Activated T-cell treated with anti-CD3 and anti-CD28 coated beads for 4 hours (primary cell): ENCODE data around the gene SDK2.

Experiments used
- DNase-seq: peaks from one replicate; pipeline ENCODE4 v3.0.0-alpha.2; 2020

Gene SDK2

GRCh38 chr17:73551144-73551543, 93.1 kb downstream of the SDK2 start:
- no peak for DNase-seq

DNA sequence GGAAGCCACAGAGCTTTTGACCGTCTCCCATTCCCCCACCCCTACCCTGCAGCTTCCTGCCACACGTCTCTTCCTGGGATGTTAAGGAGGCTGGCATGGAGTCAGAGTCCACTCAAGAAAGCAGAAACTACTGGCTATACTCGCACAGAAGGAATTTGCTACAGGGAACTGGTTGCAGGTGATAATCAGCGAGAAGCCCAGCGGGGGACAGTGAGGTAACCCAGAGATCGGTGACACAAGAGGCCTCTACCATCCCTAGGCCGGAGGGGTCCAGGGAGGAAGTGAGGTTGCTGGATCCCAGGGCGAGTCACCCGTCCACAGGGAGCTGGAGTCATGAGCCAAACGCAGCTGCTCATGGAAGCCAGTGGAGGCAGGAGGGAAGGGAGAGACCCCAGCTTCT, 93.7 kb downstream of the SDK2 start:
- DNase-seq, result no peak

GRCh38 chr17:73549841-73550430, 94.3 kb downstream of the SDK2 start:
- no peak for DNase-seq

DNA sequence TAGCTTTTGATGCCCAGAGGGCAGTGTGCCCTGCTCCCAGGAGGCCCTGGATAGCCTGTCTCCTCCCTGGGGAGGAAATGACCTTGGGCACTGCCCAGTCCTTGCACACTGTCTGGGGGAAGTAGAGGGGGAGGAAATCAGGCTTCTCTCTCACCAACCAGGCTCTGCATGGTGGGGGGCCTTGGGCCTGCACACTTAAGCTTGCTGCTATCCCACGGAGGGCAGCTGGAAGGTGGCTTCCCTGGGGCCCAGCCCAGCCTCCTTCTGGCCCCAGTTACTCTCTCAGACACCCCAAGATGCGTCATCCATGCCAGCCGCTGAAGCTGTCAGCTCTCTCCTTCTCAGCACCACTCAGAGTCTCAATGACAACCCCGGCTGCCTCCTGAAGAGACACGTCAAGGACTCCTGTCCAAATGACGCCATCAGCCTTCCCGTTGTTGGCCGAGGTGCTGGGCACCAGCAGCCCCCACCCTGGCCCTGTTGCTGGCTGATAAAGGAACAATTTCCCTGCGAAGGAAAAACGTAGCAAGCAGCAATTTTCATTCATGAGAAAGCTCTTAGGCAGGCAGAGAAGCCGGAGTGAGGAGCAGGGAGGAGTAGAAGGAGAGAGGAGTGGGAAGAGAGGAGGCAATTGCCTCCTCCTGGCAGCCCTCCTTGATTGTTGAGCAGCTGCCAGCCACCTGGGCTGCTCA, 95.5 kb downstream of the SDK2 start:
- DNase-seq, result no peak

DNA sequence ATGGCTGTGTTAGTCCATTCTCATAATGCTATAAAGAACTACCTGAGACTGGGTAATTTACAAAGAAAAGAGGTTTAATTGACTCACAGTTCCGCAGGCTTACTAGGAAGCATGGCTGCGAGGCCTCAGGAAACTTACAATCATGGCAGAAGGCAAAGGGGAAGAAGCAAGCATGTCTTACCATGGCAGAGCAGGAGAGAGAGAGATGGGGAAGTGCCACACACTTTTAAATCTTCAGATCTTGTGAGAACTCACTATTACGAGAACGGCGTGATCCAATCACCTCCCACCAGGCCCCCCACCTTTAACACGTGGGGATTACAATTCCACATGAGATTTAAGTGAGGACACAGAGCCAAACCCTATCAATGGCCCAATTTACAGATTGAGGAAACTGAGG, 96.5 kb downstream of the SDK2 start:
- no peak for DNase-seq

- DNase-seq, result no peak
These were observed 97.3 kb downstream of the SDK2 start for GRCh38 chr17:73546770-73547536.

GRCh38 chr17:73546114-73546513, 98.1 kb downstream of the SDK2 start:
- no peak for DNase-seq

DNA sequence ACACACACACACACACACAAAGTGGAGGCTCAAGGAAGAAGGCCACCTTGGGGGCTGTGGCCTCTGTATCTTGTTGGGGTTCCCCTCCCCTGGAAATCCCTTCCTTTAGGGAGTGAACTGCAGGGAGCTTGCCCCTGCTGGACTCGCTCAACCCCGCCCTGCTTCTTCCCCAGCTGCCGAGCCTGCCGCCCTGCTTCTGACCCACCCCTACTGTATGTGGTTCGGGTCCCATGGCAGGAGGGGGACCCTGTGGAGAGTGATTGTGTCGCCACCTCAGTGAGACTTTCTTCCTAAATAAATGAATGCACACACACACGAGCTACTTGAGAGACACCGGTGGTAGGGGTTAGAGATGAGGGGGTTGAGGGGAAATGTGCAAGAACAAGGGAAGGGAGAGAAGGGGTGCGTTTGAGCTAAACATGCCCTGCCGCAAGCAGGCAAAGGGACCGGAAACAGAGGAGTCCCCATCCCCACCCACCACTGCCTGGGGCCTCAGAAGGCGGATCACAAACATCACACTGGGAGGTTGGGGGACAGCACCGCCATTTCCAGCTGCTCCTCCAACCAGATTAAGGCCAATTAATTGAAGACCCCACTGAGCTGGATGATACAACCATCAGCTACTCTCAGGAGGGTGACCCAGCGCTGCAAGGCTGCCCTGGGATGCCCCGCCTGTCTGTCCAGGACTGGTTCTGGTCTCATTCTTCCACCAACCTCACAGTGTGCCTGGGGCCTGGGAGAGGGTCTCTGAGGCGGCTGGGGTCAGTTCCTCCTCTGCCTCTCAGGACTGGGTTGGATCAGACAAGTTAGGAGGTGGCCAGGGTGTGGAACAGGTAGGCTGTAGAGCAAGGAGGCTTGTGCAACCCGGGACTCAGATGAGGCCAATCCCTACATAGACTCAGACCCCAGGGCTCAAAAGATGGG, 98.9 kb downstream of the SDK2 start:
- no peak for DNase-seq

- DNase-seq, result no peak
These were observed 99.9 kb downstream of the SDK2 start for GRCh38 chr17:73544333-73544732.

DNA sequence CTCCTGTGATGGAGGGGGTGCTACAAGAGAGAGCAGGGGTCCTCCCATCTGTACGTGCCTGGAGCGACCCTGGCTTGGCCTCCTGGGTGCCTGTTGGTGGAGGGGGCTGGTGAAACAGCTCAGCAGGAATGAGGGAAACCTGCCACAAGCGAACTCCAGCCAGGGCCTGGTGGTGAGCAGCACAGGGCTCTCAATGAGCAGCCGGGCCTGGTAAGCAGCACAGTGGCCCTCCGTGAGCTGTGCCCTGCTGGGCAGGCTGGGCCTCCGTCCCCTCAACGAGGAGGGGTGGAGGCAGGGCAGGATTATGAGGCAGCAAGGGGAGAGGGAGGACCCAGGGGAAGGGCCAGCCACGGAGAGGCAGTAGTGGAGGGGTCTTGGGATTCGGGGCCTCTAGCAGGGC, 101.9 kb downstream of the SDK2 start:
- no peak for DNase-seq

- no peak for DNase-seq
These were observed 102.7 kb downstream of the SDK2 start for GRCh38 chr17:73541561-73541981.

DNA sequence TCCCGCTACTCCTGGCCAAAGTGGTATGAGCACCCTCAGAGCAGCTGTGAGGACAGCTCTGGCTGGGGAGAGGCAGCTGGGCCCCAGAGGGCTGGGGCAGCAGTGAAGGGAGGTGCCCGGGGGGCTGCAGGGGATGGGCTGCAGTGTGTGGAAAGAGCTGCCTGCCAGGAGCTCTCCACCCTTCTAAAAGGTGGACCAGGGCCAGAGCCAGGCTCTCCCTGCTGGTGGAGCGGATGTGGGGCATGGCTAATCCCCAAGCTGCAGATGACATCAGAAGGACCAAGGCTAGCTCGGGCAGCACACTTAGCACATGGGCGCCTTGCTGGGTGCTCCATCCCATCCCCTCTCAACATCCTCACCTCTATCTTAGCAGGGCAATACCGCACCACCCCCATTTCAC, 103.1 kb downstream of the SDK2 start:
- no peak for DNase-seq

DNA sequence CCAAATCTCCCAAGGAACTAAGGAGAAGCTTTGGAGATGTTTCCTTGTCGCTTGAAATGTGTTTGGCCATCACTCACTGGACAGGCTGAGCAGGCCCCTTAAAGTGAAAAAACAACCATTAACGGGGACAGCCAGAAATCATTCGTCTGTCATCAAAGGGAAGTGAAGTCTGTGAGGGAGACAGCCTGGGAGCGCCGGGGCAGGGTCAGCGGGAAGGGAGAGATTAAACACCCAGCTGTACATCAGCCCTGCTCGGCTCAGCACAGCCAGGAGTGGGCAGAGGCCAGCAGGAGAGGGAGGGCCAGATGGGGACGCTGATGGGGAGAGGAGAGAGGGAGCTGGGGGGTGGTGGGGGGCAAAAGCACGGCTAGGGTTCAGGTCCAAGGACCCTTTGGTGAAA, 105.1 kb downstream of the SDK2 start:
- no peak for DNase-seq

DNA sequence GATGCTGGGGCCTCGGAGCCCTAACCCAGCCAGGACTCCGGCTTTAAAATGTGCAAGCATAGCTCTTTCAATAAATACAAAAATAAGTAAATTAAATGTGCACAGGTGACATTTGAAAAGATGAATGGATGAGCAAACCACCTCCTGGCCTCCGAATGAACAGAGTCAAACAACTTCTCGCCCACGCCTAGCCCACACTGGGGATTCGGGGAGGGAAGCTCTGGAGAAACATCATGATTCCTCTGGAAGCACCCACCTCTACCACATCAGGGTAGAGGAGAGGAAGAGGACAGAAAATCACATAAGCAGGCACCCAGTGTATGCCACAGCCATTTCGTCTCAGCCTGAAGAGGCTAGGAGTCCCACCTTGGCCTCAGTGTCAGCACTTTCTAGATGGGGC, 105.8 kb downstream of the SDK2 start:
- DNase-seq, result no peak

GRCh38 chr17:73536700-73537605, 107.3 kb downstream of the SDK2 start:
- DNase-seq, result no peak

- DNase-seq, result no peak
These were observed 108.5 kb downstream of the SDK2 start for GRCh38 chr17:73535746-73536145.

GRCh38 chr17:73534209-73534909, 109.9 kb downstream of the SDK2 start:
- DNase-seq, result no peak

- no peak for DNase-seq
These were observed 110.5 kb downstream of the SDK2 start for GRCh38 chr17:73533781-73534180.

GRCh38 chr17:73533127-73533526, 111.1 kb downstream of the SDK2 start:
- DNase-seq, result no peak

- DNase-seq, result no peak
These were observed 111.8 kb downstream of the SDK2 start for GRCh38 chr17:73532421-73532901.

DNA sequence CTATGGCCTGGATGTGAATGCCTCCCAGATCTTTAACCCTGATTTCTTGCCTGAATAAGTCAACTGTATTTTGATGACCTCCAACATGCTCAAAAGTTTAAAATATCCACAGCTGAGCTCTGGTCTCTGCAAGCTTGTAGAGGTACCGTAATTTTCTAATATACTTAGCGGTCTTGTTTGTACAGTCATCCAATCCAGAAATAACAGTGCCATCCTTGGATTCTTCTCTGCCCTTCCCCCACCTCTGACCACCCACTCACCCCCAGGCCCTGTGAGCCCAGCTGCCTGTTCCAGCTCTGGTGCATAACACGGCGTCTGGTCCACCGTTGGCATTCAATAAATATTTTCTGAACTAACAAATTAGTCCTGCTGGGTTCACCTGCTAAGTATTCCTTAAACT, 113.1 kb downstream of the SDK2 start:
- DNase-seq, result no peak
